Stimulated activated CD8-positive, alpha-beta memory T cell treated with anti-CD3 and anti-CD28 coated beads, Interleukin-12 subunit alpha, Interleukin-12 subunit beta, amount 100 ng/mL, for 4 hours (primary cell): ENCODE measurements around the gene KRTAP23-1.

Experiments
- DNase-seq: peaks from one replicate; pipeline ENCODE4 v3.0.0-alpha.2; 2020; ENCODE audit warnings: low read depth

Gene KRTAP23-1

GRCh38 chr21:30306884-30307283 is 41.5 kb downstream of the KRTAP23-1 start:
- DNase-seq, result no peak

GRCh38 chr21:30305136-30305535 is 43.3 kb downstream of the KRTAP23-1 start:
- DNase-seq, result no peak
